ENCODE measurements around the gene ECI1.

The ECI1 gene

GRCh38 chr16:2284001-2284770 is 32.8 kb upstream of the ECI1 start:
- H3K27ac ChIP-seq = no peak overlapping the region
- TF ChIP-seq ZFX (IDR thresholded peaks at IDR 0.05) = no peak
- TF ChIP-seq, protein P1, sequence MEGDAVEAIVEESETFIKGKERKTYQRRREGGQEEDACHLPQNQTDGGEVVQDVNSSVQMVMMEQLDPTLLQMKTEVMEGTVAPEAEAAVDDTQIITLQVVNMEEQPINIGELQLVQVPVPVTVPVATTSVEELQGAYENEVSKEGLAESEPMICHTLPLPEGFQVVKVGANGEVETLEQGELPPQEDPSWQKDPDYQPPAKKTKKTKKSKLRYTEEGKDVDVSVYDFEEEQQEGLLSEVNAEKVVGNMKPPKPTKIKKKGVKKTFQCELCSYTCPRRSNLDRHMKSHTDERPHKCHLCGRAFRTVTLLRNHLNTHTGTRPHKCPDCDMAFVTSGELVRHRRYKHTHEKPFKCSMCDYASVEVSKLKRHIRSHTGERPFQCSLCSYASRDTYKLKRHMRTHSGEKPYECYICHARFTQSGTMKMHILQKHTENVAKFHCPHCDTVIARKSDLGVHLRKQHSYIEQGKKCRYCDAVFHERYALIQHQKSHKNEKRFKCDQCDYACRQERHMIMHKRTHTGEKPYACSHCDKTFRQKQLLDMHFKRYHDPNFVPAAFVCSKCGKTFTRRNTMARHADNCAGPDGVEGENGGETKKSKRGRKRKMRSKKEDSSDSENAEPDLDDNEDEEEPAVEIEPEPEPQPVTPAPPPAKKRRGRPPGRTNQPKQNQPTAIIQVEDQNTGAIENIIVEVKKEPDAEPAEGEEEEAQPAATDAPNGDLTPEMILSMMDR (conservative IDR thresholded peaks at IDR 0.05) = no peak

GRCh38 chr16:2282866-2283555 is 31.6 kb upstream of the ECI1 start:
- H3K27ac ChIP-seq = no peak overlapping the region
- TF ChIP-seq, protein P1 (conservative IDR thresholded peaks at IDR 0.05) = no peak
- no peak for TF ChIP-seq ZFX (IDR thresholded peaks at IDR 0.05)

DNA sequence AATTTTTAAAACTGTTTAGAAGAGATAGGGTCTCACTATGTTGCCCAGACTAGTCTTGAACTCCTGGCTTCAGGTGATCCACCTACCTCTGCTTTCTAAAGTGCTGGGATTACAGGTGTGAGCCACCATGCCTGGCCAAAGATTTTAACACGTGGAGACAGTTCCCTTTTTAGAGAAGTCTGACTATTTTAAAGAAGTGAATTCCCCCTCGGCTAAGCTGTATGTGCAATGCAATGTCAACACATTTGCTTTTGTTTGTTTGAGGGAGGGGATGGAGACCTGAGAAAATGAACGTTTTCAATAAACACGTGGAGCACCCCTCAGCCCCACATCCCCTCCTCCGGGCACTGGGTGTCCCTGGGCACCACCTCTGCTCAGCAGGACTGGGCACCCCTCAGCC is 30.9 kb upstream of the ECI1 start:
- no peak overlapping the region for H3K27ac ChIP-seq
- TF ChIP-seq, protein P1 (conservative IDR thresholded peaks at IDR 0.05) = no peak
- no peak for TF ChIP-seq ZFX (IDR thresholded peaks at IDR 0.05)

- TF ChIP-seq, protein P1 (conservative IDR thresholded peaks at IDR 0.05) = no peak
- TF ChIP-seq ZFX (IDR thresholded peaks at IDR 0.05) = no peak
- no peak overlapping the region for H3K27ac ChIP-seq
Measured at GRCh38 chr16:2280981-2281542, 29.7 kb upstream of the ECI1 start.

- no peak overlapping the region for H3K27ac ChIP-seq
Measured at GRCh38 chr16:2280461-2280860, 29.1 kb upstream of the ECI1 start.

GRCh38 chr16:2278956-2279800 is 27.8 kb upstream of the ECI1 start:
- no peak overlapping the region for H3K27ac ChIP-seq
- TF ChIP-seq, protein P1 (conservative IDR thresholded peaks at IDR 0.05) = no peak

More at GRCh38 chr16:2280461-2280860, 29.1 kb upstream of the ECI1 start:
- TF ChIP-seq ZFX (IDR thresholded peaks at IDR 0.05) = no peak
- TF ChIP-seq, protein P1 (conservative IDR thresholded peaks at IDR 0.05) = no peak
